HUES64 (cell line): ENCODE measurements around the gene IQCH.
"Not testable (repeated sequence)": the region's sequence is repeated elsewhere in the genome, so short reads cannot be mapped to it uniquely, and the experiment has no call there.

Experiments used
- H3K27ac ChIP-seq: 2 replicates; pipeline ENCODE4 v1.7.0; 2013; ENCODE audit warnings: low read depth, low read length, inconsistent platforms
- H3K27me3 ChIP-seq: 2 replicates; pipeline ENCODE4 v1.6.1; 2013; ENCODE audit warnings: mild to moderate bottlenecking, low read length; ENCODE audit not compliant: insufficient read depth
- H3K36me3 ChIP-seq: 2 replicates; pipeline ENCODE4 v1.6.1; 2013; ENCODE audit warnings: mild to moderate bottlenecking, low read length; ENCODE audit not compliant: insufficient read depth
- H3K4me1 ChIP-seq: 2 replicates; pipeline ENCODE4 v1.6.1; 2013; ENCODE audit warnings: mild to moderate bottlenecking, low read length, moderate library complexity; ENCODE audit not compliant: insufficient read depth
- H3K4me3 ChIP-seq: 2 replicates; pipeline ENCODE4 v1.5.1; 2013; ENCODE audit warnings: mild to moderate bottlenecking, low read length, moderate library complexity
- H3K9ac ChIP-seq: 2 replicates; pipeline ENCODE4 v1.6.1; 2013; ENCODE audit warnings: mild to moderate bottlenecking, low read depth, low read length
- H3K9me3 ChIP-seq: 2 replicates; pipeline ENCODE4 v1.6.1; 2013; ENCODE audit warnings: low read depth, low read length; ENCODE audit not compliant: insufficient read depth
- WGBS: fragments of 150-250, 120-280 bp; methylation state at CpG from one replicate; pipeline ENCODE4 v1.1.7; 2013; ENCODE audit warnings: missing lambda C conversion rate; 5-methylcytosine and 5-hydroxymethylcytosine counted together

The IQCH gene

GRCh38 chr15:67267951-67268941 is 13.7 kb downstream of the IQCH start:
- no peaks in the 10 kb centered on the region for H3K9me3 ChIP-seq
- H3K4me1 ChIP-seq, result peaks cover 16% of the 10 kb centered on the region
- WGBS, result 82% methylated on average over 9 of the region's 9 CpGs
- no peak overlapping the region for H3K27ac ChIP-seq
- no peak overlapping the region for H3K4me3 ChIP-seq
- no peaks in the 10 kb centered on the region for H3K36me3 ChIP-seq
- H3K9ac ChIP-seq, result no peak overlapping the region
- H3K27me3 ChIP-seq, result no peaks in the 10 kb centered on the region

GRCh38 chr15:67274236-67274635 is 19.6 kb downstream of the IQCH start:
- 91% methylated on average over 1 of the region's 1 CpG for WGBS
- Histone ChIP-seq H3K4me1 (peaks cover 7% of the 10 kb centered on the region; the same call in 1 of the 2 replicates), H3K9me3 (no peaks in the 10 kb centered on the region), H3K4me3 (no peak overlapping the region), H3K27ac (no peak overlapping the region), H3K36me3 (no peaks in the 10 kb centered on the region), H3K27me3 (no peaks in the 10 kb centered on the region), H3K9ac (no peak overlapping the region)

GRCh38 chr15:67276666-67277065 is 22.1 kb downstream of the IQCH start:
- Histone ChIP-seq H3K36me3 (no peaks in the 10 kb centered on the region), H3K27me3 (no peaks in the 10 kb centered on the region), H3K9me3 (no peaks in the 10 kb centered on the region), H3K9ac (no peak overlapping the region), H3K27ac (no peak overlapping the region), H3K4me3 (no peak overlapping the region), H3K4me1 (peaks cover 11% of the 10 kb centered on the region; the same call in 1 of the 2 replicates)
- WGBS, result no CpG with 5 or more reads among the region's 1 CpG

GRCh38 chr15:67280217-67280616 is 25.6 kb downstream of the IQCH start:
- no peaks in the 10 kb centered on the region for H3K36me3 ChIP-seq
- no peak overlapping the region for H3K4me3 ChIP-seq
- no peak overlapping the region for H3K27ac ChIP-seq
- no peaks in the 10 kb centered on the region for H3K9me3 ChIP-seq
- 81% methylated on average over 2 of the region's 2 CpGs for WGBS
- H3K4me1 ChIP-seq, result peaks cover 22% of the 10 kb centered on the region; the same call in 1 of the 2 replicates
- no peak overlapping the region for H3K9ac ChIP-seq
- H3K27me3 ChIP-seq, result no peaks in the 10 kb centered on the region

- Histone ChIP-seq H3K4me3 (no peak overlapping the region), H3K27ac (no peak overlapping the region), H3K4me1 (peaks cover 22% of the 10 kb centered on the region; the same call in 1 of the 2 replicates), H3K27me3 (no peaks in the 10 kb centered on the region), H3K36me3 (no peaks in the 10 kb centered on the region), H3K9me3 (peaks cover 3% of the 10 kb centered on the region; the same call in 1 of the 2 replicates), H3K9ac (no peak overlapping the region)
- WGBS, result 70% methylated on average over 1 of the region's 1 CpG
Measured at GRCh38 chr15:67281714-67282113, 27.1 kb downstream of the IQCH start.

GRCh38 chr15:67285625-67286024 is 31.0 kb downstream of the IQCH start:
- not testable (repeated sequence) for H3K4me3 ChIP-seq, H3K27me3 ChIP-seq, H3K9ac ChIP-seq, H3K9me3 ChIP-seq, H3K36me3 ChIP-seq, H3K27ac ChIP-seq
- peaks cover 10% of the 10 kb centered on the region; the same call in 1 of the 2 replicates for H3K4me1 ChIP-seq

- H3K9me3 ChIP-seq, H3K4me3 ChIP-seq, H3K36me3 ChIP-seq, H3K27ac ChIP-seq, H3K9ac ChIP-seq, H3K27me3 ChIP-seq: not testable (repeated sequence)
- WGBS, result 98% methylated on average over 6 of the region's 6 CpGs
- peaks cover 10% of the 10 kb centered on the region; the same call in 1 of the 2 replicates for H3K4me1 ChIP-seq
Measured at GRCh38 chr15:67286400-67286799, 31.8 kb downstream of the IQCH start.

- Histone ChIP-seq H3K9me3 (peaks cover 3% of the 10 kb centered on the region; the same call in 1 of the 2 replicates), H3K27me3 (no peaks in the 10 kb centered on the region), H3K4me1 (no peaks in the 10 kb centered on the region), H3K27ac (no peak overlapping the region), H3K36me3 (no peaks in the 10 kb centered on the region), H3K9ac (no peak overlapping the region), H3K4me3 (no peak overlapping the region)
- WGBS, result 100% methylated on average over 1 of the region's 1 CpG
Measured at GRCh38 chr15:67290319-67290718, 35.7 kb downstream of the IQCH start.

- H3K9ac ChIP-seq, result no peak overlapping the region
- H3K9me3 ChIP-seq, result no peaks in the 10 kb centered on the region
- no peaks in the 10 kb centered on the region for H3K36me3 ChIP-seq
- no peak overlapping the region for H3K27ac ChIP-seq
- H3K4me3 ChIP-seq, result no peak overlapping the region
- no peaks in the 10 kb centered on the region for H3K27me3 ChIP-seq
- H3K4me1 ChIP-seq, result peaks cover 11% of the 10 kb centered on the region
- 65% methylated on average over 5 of the region's 5 CpGs for WGBS
Measured at GRCh38 chr15:67296188-67296587, 41.6 kb downstream of the IQCH start.

GRCh38 chr15:67296684-67297083 is 42.1 kb downstream of the IQCH start:
- Histone ChIP-seq H3K36me3 (no peaks in the 10 kb centered on the region), H3K4me3 (no peak overlapping the region), H3K9ac (no peak overlapping the region), H3K9me3 (no peaks in the 10 kb centered on the region), H3K27ac (no peak overlapping the region), H3K27me3 (no peaks in the 10 kb centered on the region), H3K4me1 (peaks cover 11% of the 10 kb centered on the region)
- WGBS, result 68% methylated on average over 1 of the region's 1 CpG

GRCh38 chr15:67300266-67301025 is 45.9 kb downstream of the IQCH start:
- WGBS, result 75% methylated on average over 1 of the region's 2 CpGs
- H3K36me3 ChIP-seq, result no peaks in the 10 kb centered on the region
- no peak overlapping the region for H3K4me3 ChIP-seq
- no peaks in the 10 kb centered on the region for H3K27me3 ChIP-seq
- peaks cover 11% of the 10 kb centered on the region for H3K4me1 ChIP-seq
- no peak overlapping the region for H3K27ac ChIP-seq
- H3K9ac ChIP-seq, result no peak overlapping the region
- H3K9me3 ChIP-seq, result no peaks in the 10 kb centered on the region
